GM18907 (cell line): ENCODE results near the gene PPP2R1B.

Source experiments
- ATAC-seq: cut with Tn5 transposase; IDR thresholded peaks from one replicate; pipeline ENCODE4 v1.9.1; 2021; ENCODE audit warnings: mild to moderate bottlenecking, moderate library complexity; ENCODE audit not compliant: unreplicated experiment

PPP2R1B gene

GRCh38 chr11:111765984-111766833 is at the start of gene PPP2R1B:
Gene PPP2R1B, minus strand, starts transcription at chr11:111766389. Its CDS starts 28 bp downstream, at chr11:111766361.
- ATAC-seq, result peak; percentile 91

- no peak for ATAC-seq
Measured at GRCh38 chr11:111815489-111815888, 49.3 kb upstream of the PPP2R1B start.

- no peak for ATAC-seq
Measured at GRCh38 chr11:111814557-111815320, 48.5 kb upstream of the PPP2R1B start.

GRCh38 chr11:111814106-111814505 is 47.9 kb upstream of the PPP2R1B start:
- no peak for ATAC-seq

GRCh38 chr11:111812211-111812610 is 46.0 kb upstream of the PPP2R1B start:
- no peak for ATAC-seq

GRCh38 chr11:111811445-111811844 is 45.3 kb upstream of the PPP2R1B start:
- ATAC-seq, result no peak

GRCh38 chr11:111808834-111809233 is 42.6 kb upstream of the PPP2R1B start:
- ATAC-seq, result no peak

GRCh38 chr11:111808063-111808588 is 41.9 kb upstream of the PPP2R1B start:
- ATAC-seq, result no peak

GRCh38 chr11:111807076-111807475 is 40.9 kb upstream of the PPP2R1B start:
- no peak for ATAC-seq

GRCh38 chr11:111801135-111801534 is 34.9 kb upstream of the PPP2R1B start:
- ATAC-seq, result no peak

- no peak for ATAC-seq
Measured at GRCh38 chr11:111798279-111798678, 32.1 kb upstream of the PPP2R1B start.

GRCh38 chr11:111797145-111797581 is 31.0 kb upstream of the PPP2R1B start:
- peak; percentile 53 for ATAC-seq

- no peak for ATAC-seq
Measured at GRCh38 chr11:111796696-111797095, 30.5 kb upstream of the PPP2R1B start.

- ATAC-seq, result no peak
Measured at GRCh38 chr11:111795334-111795985, 29.3 kb upstream of the PPP2R1B start.

- ATAC-seq, result no peak
Measured at GRCh38 chr11:111793863-111794262, 27.7 kb upstream of the PPP2R1B start.

GRCh38 chr11:111792955-111793500 is 26.8 kb upstream of the PPP2R1B start:
- ATAC-seq, result no peak

GRCh38 chr11:111792314-111792713 is 26.1 kb upstream of the PPP2R1B start:
- ATAC-seq, result no peak

GRCh38 chr11:111788464-111788863 is 22.3 kb upstream of the PPP2R1B start:
- no peak for ATAC-seq

GRCh38 chr11:111788051-111788450 is 21.9 kb upstream of the PPP2R1B start:
- no peak for ATAC-seq

- no peak for ATAC-seq
Measured at GRCh38 chr11:111785886-111786412, 19.8 kb upstream of the PPP2R1B start.

- ATAC-seq, result no peak
Measured at GRCh38 chr11:111785076-111785475, 18.9 kb upstream of the PPP2R1B start.
